ENCODE measurements around the gene A1BG. TPM values are rescaled to one million over a fixed set of nuclear protein-coding genes. Genes with fewer than 3 reads are reported as not detected.

The A1BG gene
- total and polyA plus RNA-seq, 2 of the 8 experiments (the other 6 are each of a cell fraction or from before 2014, with no cell fraction given): 20.8 to 69.6 TPM

- TF ChIP-seq CHD1 (IDR thresholded peaks at IDR 0.05; ENCODE audit: low read depth, low read length) (no peak), KDM5A (IDR thresholded peaks at IDR 0.05; ENCODE audit: low read length) (no peak), MAX (IDR thresholded peaks at IDR 0.05) (no peak), BCL11A (IDR thresholded peaks at IDR 0.05; ENCODE audit: low read depth in 2 of 2, low read length in 2 of 2) (no peak), SP1 (IDR thresholded peaks at IDR 0.05; ENCODE audit: low read depth, low read length) (no peak)
- TF ChIP-seq, protein P1, sequence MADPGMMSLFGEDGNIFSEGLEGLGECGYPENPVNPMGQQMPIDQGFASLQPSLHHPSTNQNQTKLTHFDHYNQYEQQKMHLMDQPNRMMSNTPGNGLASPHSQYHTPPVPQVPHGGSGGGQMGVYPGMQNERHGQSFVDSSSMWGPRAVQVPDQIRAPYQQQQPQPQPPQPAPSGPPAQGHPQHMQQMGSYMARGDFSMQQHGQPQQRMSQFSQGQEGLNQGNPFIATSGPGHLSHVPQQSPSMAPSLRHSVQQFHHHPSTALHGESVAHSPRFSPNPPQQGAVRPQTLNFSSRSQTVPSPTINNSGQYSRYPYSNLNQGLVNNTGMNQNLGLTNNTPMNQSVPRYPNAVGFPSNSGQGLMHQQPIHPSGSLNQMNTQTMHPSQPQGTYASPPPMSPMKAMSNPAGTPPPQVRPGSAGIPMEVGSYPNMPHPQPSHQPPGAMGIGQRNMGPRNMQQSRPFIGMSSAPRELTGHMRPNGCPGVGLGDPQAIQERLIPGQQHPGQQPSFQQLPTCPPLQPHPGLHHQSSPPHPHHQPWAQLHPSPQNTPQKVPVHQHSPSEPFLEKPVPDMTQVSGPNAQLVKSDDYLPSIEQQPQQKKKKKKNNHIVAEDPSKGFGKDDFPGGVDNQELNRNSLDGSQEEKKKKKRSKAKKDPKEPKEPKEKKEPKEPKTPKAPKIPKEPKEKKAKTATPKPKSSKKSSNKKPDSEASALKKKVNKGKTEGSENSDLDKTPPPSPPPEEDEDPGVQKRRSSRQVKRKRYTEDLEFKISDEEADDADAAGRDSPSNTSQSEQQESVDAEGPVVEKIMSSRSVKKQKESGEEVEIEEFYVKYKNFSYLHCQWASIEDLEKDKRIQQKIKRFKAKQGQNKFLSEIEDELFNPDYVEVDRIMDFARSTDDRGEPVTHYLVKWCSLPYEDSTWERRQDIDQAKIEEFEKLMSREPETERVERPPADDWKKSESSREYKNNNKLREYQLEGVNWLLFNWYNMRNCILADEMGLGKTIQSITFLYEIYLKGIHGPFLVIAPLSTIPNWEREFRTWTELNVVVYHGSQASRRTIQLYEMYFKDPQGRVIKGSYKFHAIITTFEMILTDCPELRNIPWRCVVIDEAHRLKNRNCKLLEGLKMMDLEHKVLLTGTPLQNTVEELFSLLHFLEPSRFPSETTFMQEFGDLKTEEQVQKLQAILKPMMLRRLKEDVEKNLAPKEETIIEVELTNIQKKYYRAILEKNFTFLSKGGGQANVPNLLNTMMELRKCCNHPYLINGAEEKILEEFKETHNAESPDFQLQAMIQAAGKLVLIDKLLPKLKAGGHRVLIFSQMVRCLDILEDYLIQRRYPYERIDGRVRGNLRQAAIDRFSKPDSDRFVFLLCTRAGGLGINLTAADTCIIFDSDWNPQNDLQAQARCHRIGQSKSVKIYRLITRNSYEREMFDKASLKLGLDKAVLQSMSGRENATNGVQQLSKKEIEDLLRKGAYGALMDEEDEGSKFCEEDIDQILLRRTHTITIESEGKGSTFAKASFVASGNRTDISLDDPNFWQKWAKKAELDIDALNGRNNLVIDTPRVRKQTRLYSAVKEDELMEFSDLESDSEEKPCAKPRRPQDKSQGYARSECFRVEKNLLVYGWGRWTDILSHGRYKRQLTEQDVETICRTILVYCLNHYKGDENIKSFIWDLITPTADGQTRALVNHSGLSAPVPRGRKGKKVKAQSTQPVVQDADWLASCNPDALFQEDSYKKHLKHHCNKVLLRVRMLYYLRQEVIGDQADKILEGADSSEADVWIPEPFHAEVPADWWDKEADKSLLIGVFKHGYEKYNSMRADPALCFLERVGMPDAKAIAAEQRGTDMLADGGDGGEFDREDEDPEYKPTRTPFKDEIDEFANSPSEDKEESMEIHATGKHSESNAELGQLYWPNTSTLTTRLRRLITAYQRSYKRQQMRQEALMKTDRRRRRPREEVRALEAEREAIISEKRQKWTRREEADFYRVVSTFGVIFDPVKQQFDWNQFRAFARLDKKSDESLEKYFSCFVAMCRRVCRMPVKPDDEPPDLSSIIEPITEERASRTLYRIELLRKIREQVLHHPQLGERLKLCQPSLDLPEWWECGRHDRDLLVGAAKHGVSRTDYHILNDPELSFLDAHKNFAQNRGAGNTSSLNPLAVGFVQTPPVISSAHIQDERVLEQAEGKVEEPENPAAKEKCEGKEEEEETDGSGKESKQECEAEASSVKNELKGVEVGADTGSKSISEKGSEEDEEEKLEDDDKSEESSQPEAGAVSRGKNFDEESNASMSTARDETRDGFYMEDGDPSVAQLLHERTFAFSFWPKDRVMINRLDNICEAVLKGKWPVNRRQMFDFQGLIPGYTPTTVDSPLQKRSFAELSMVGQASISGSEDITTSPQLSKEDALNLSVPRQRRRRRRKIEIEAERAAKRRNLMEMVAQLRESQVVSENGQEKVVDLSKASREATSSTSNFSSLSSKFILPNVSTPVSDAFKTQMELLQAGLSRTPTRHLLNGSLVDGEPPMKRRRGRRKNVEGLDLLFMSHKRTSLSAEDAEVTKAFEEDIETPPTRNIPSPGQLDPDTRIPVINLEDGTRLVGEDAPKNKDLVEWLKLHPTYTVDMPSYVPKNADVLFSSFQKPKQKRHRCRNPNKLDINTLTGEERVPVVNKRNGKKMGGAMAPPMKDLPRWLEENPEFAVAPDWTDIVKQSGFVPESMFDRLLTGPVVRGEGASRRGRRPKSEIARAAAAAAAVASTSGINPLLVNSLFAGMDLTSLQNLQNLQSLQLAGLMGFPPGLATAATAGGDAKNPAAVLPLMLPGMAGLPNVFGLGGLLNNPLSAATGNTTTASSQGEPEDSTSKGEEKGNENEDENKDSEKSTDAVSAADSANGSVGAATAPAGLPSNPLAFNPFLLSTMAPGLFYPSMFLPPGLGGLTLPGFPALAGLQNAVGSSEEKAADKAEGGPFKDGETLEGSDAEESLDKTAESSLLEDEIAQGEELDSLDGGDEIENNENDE (IDR thresholded peaks at IDR 0.05; ENCODE audit: insufficient replicate concordance, low read length): no peak
Observed at GRCh38 chr19:58334691-58335249, 18.5 kb downstream of the A1BG start (continued).
